ENCODE measurements around the gene THRAP3. TPM values are rescaled to one million over a fixed set of nuclear protein-coding genes. Genes with fewer than 3 reads are reported as not detected.

Gene THRAP3
- total RNA-seq, 4 donors from 2014 or later: 77.2 to 99.5 (median 86.2) TPM

GRCh38 chr1:36287595-36287994, 63.4 kb downstream of the THRAP3 start:
- TF ChIP-seq, protein P1, sequence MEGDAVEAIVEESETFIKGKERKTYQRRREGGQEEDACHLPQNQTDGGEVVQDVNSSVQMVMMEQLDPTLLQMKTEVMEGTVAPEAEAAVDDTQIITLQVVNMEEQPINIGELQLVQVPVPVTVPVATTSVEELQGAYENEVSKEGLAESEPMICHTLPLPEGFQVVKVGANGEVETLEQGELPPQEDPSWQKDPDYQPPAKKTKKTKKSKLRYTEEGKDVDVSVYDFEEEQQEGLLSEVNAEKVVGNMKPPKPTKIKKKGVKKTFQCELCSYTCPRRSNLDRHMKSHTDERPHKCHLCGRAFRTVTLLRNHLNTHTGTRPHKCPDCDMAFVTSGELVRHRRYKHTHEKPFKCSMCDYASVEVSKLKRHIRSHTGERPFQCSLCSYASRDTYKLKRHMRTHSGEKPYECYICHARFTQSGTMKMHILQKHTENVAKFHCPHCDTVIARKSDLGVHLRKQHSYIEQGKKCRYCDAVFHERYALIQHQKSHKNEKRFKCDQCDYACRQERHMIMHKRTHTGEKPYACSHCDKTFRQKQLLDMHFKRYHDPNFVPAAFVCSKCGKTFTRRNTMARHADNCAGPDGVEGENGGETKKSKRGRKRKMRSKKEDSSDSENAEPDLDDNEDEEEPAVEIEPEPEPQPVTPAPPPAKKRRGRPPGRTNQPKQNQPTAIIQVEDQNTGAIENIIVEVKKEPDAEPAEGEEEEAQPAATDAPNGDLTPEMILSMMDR (IDR thresholded peaks at IDR 0.05): no peak
- ATAC-seq (ENCODE audit: low FRiP score) (no peak), DNase-seq (ENCODE audit: low spot score) (no peak)

- TF ChIP-seq, protein P1 (IDR thresholded peaks at IDR 0.05): no peak
- no peak for DNase-seq (ENCODE audit: low spot score)
- ATAC-seq (ENCODE audit: low FRiP score): no peak
These were observed 71.1 kb downstream of the THRAP3 start for GRCh38 chr1:36295390-36295789.

DNA sequence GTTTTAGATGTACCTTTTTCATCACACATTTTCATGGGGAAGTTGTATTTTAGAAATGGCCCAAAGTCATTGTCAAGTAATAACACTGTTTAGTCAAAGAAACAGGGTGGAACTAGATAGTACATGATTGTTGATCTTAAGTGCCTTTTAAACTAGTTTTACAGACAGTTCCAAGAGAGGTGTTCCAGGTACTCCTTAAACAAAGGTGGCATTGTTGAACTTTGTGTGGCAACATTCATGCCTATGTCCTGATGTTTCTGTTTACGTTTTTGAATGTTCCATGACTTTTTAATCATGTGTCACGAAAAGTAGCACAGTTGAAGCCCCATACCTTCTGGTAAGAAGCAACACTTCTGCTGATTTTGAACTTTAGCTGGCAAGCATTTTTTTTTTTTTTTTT, 72.8 kb downstream of the THRAP3 start:
- no peak for ATAC-seq (ENCODE audit: low FRiP score)
- no peak for DNase-seq (ENCODE audit: low spot score)
- TF ChIP-seq, protein P1 (IDR thresholded peaks at IDR 0.05): no peak

GRCh38 chr1:36298640-36299039, 74.4 kb downstream of the THRAP3 start:
- DNase-seq (ENCODE audit: low spot score) (no peak), ATAC-seq (ENCODE audit: low FRiP score) (no peak)
- TF ChIP-seq, protein P1 (IDR thresholded peaks at IDR 0.05): no peak

- TF ChIP-seq, protein P1 (IDR thresholded peaks at IDR 0.05): no peak
- ATAC-seq (ENCODE audit: low FRiP score) (peak; percentile 42), DNase-seq (ENCODE audit: low spot score) (no peak)
These were observed 76.3 kb downstream of the THRAP3 start for GRCh38 chr1:36300526-36300925.

DNA sequence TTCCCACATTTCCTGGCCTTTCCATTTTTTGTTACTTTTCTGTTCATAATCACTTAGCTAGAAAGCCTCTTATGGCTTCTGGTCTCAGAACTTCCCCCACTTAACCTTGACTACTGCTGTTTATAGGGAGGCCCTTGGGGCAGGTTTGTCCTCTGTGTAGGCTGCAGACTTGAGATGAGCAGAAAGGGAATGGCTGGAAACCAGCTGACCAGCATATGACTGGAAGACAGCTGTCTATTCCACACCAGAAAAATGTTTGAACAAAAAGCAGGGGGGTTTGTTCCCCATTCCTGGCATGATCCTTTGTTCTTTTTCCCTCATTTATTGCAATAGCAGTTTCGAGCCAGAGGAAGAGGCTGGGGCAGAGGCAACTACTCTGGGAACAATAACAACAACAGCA, 77.0 kb downstream of the THRAP3 start:
- TF ChIP-seq, protein P1 (IDR thresholded peaks at IDR 0.05): no peak
- DNase-seq (ENCODE audit: low spot score): no peak
- no peak for ATAC-seq (ENCODE audit: low FRiP score)

GRCh38 chr1:36303244-36303643, 79.0 kb downstream of the THRAP3 start:
- TF ChIP-seq, protein P1 (IDR thresholded peaks at IDR 0.05): no peak
- DNase-seq (ENCODE audit: low spot score): no peak
- ATAC-seq (ENCODE audit: low FRiP score): no peak
